Trophoblast cell (in vitro differentiated cells and primary cell): Measurements from ENCODE around the gene MFF.

Experiments used
- DNase-seq, 2 donors: peaks; one replicate each; pipeline ENCODE4 v3.0.0-alpha.2; 2016
- H2AFZ ChIP-seq: 2 replicates; pipeline ENCODE4 v1.6.1; 2013; ENCODE audit warnings: low read length, moderate library complexity, mild to moderate bottlenecking; ENCODE audit not compliant: insufficient read depth, poor library complexity
- H2AK5ac ChIP-seq: 2 replicates; pipeline ENCODE4 v1.6.1; 2013; ENCODE audit warnings: mild to moderate bottlenecking, low read length
- H2BK120ac ChIP-seq: 2 replicates; pipeline ENCODE4 v1.6.1; 2013; ENCODE audit warnings: low read length, mild to moderate bottlenecking, moderate library complexity; ENCODE audit not compliant: insufficient read depth, poor library complexity
- H2BK12ac ChIP-seq: 2 replicates; pipeline ENCODE4 v1.6.1; 2013; ENCODE audit warnings: mild to moderate bottlenecking, low read length, moderate library complexity
- H2BK5ac ChIP-seq: 2 replicates; pipeline ENCODE4 v1.6.1; 2013; ENCODE audit warnings: low read length, low read depth, moderate library complexity, mild to moderate bottlenecking; ENCODE audit not compliant: poor library complexity
- H3K14ac ChIP-seq: 2 replicates; pipeline ENCODE4 v1.6.1; 2013; ENCODE audit warnings: mild to moderate bottlenecking, low read length
- H3K18ac ChIP-seq: 2 replicates; pipeline ENCODE4 v1.6.1; 2013; ENCODE audit warnings: mild to moderate bottlenecking, low read length
- H3K23ac ChIP-seq: 2 replicates; pipeline ENCODE4 v1.6.1; 2013; ENCODE audit warnings: low read length
- H3K27ac ChIP-seq: 2 replicates; pipeline ENCODE4 v1.5.1; 2013; ENCODE audit warnings: low read depth, mild to moderate bottlenecking, inconsistent platforms, low read length, moderate library complexity
- H3K27me3 ChIP-seq: 2 replicates; pipeline ENCODE4 v1.6.1; 2013; ENCODE audit warnings: inconsistent platforms, mild to moderate bottlenecking, low read length, moderate library complexity; ENCODE audit not compliant: insufficient read depth
- H3K36me3 ChIP-seq, 2 experiments: 1 replicate in 1 of 2; 2 replicates in 1 of 2; pipeline ENCODE4 v1.6.1; 2013; ENCODE audit warnings: low read length in 2 of 2, mild to moderate bottlenecking in 2 of 2, moderate library complexity in 1 of 2; ENCODE audit not compliant: insufficient read depth in 2 of 2, control insufficient read depth in 1 of 2
- H3K4ac ChIP-seq: 2 replicates; pipeline ENCODE4 v1.6.1; 2013; ENCODE audit warnings: low read depth, mild to moderate bottlenecking, low read length, moderate library complexity
- H3K4me1 ChIP-seq, 2 experiments: 1 replicate in 1 of 2; 2 replicates in 1 of 2; pipeline ENCODE4 v1.6.1; 2013; ENCODE audit warnings: low read length in 2 of 2, mild to moderate bottlenecking in 2 of 2, moderate library complexity in 1 of 2; ENCODE audit not compliant: insufficient read depth in 2 of 2, control insufficient read depth in 1 of 2
- H3K4me2 ChIP-seq: 2 replicates; pipeline ENCODE4 v1.6.1; 2013; ENCODE audit warnings: inconsistent platforms, mild to moderate bottlenecking, low read length, moderate library complexity
- H3K4me3 ChIP-seq: 2 replicates; pipeline ENCODE4 v1.5.1; 2013; ENCODE audit warnings: mild to moderate bottlenecking, low read depth, low read length, inconsistent platforms
- H3K79me1 ChIP-seq: one replicate; pipeline ENCODE4 v1.6.1; 2013; ENCODE audit warnings: low read length
- H3K79me2 ChIP-seq: 2 replicates; pipeline ENCODE4 v1.6.1; 2013; ENCODE audit warnings: low read length, mild to moderate bottlenecking; ENCODE audit not compliant: control insufficient read depth, insufficient read depth, poor library complexity
- H3K9ac ChIP-seq: 2 replicates; pipeline ENCODE4 v1.6.1; 2013; ENCODE audit warnings: mild to moderate bottlenecking, low read length
- H3K9me3 ChIP-seq: 2 replicates; pipeline ENCODE4 v1.6.1; 2013; ENCODE audit warnings: low read depth, mild to moderate bottlenecking, control low read depth, inconsistent platforms, low read length; ENCODE audit not compliant: insufficient read depth
- H4K12ac ChIP-seq: 2 replicates; pipeline ENCODE4 v1.6.1; 2013; ENCODE audit warnings: low read depth, mild to moderate bottlenecking, low read length, moderate library complexity
- H4K8ac ChIP-seq: 2 replicates; pipeline ENCODE4 v1.6.1; 2013; ENCODE audit warnings: low read depth, mild to moderate bottlenecking, low read length, moderate library complexity
- H4K91ac ChIP-seq: one replicate; pipeline ENCODE4 v1.6.1; 2013; ENCODE audit warnings: low read depth, mild to moderate bottlenecking, low read length, moderate library complexity
- WGBS: extraction: QIAGEN DNeasy Blood & Tissue Kit; methylation state at CpG from one replicate; pipeline ENCODE4 v1.1.7; 2013; ENCODE audit warnings: missing lambda C conversion rate; ENCODE audit not compliant: insufficient read length, insufficient coverage; ENCODE audit errors: extremely low coverage; 5-methylcytosine and 5-hydroxymethylcytosine counted together

MFF gene

DNA sequence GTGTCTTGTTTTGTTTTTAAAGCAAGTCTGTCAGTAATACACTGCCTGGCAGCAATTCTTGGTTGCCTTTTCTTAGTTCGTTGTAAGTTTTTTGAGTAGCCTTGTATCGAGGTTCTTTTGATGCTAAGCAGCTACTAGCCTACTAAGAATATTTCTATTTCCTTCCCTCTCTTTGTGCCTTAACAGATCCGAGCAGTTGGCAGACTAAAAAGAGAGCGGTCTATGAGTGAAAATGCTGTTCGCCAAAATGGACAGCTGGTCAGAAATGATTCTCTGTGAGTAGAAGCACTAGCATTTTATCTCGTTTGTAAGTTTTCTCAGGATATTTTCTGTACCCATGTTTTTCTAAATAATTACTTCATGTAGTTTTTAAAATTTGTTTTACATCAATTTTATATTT, 15.1 kb downstream of the MFF start:
- no peak overlapping the region for H2AK5ac ChIP-seq

DNA sequence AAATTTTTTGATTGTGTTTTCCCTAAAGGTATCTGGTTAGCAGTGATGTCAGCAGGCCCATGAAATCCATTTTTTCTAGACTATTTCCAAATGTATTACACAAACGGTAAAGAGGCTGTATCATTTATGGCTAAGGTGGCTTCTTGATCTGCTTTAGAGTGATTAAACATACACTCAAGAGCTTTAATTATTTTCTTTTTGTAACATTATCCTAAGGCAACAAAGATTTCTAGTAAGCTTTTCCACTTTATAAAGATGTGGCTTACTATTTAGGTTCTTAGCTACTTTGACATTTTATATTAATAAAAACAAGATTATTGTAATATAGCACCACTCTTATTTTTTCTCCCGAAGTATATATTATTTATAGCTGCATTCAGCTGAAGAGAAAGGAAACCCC, 16.5 kb downstream of the MFF start:
- Histone ChIP-seq H3K14ac (no peak overlapping the region), H4K91ac (no peak overlapping the region), H4K8ac (no peak overlapping the region), H3K9me3 (no peaks in the 10 kb centered on the region), H2AFZ (no peak overlapping the region), H3K36me3 (peaks cover 2 to 3% of the 10 kb centered on the region in 2 experiments), H3K79me1 (no peaks in the 10 kb centered on the region), H3K27ac (no peak overlapping the region), H3K79me2 (no peaks in the 10 kb centered on the region), H3K4ac (no peak overlapping the region), H3K18ac (no peak overlapping the region), H2BK5ac (no peak overlapping the region), H3K4me2 (no peak overlapping the region), H4K12ac (no peak overlapping the region), H2AK5ac (no peak overlapping the region), H2BK120ac (no peak overlapping the region), H3K23ac (no peak overlapping the region), H2BK12ac (no peak overlapping the region), H3K9ac (no peak overlapping the region), H3K4me3 (no peak overlapping the region), H3K4me1 (no peaks in the 10 kb centered on the region), H3K27me3 (no peaks in the 10 kb centered on the region)
- WGBS: no CpG with 5 or more reads among the region's 2 CpGs
- DNase-seq: no peak

More for the DNA sequence above, 15.1 kb downstream of the MFF start:
- H3K9ac ChIP-seq: no peak overlapping the region
- H2AFZ ChIP-seq: no peak overlapping the region
- H3K4ac ChIP-seq: no peak overlapping the region
- H3K27ac ChIP-seq: no peak overlapping the region
- H4K12ac ChIP-seq: no peak overlapping the region
- no peak overlapping the region for H3K4me3 ChIP-seq
- H3K4me2 ChIP-seq: no peak overlapping the region
- no peak overlapping the region for H3K14ac ChIP-seq
- H3K23ac ChIP-seq: no peak overlapping the region
- H3K18ac ChIP-seq: no peak overlapping the region
- no peaks in the 10 kb centered on the region for H3K79me1 ChIP-seq
- no CpG with 5 or more reads among the region's 6 CpGs for WGBS
- H3K36me3 ChIP-seq: peaks cover 2 to 5% of the 10 kb centered on the region in 2 experiments
- no peaks in the 10 kb centered on the region for H3K79me2 ChIP-seq
- H4K8ac ChIP-seq: no peak overlapping the region
- no peak for DNase-seq
- no peak overlapping the region for H2BK5ac ChIP-seq
- no peak overlapping the region for H2BK120ac ChIP-seq
- no peaks in the 10 kb centered on the region for H3K4me1 ChIP-seq
- no peak overlapping the region for H4K91ac ChIP-seq
- H3K27me3 ChIP-seq: no peaks in the 10 kb centered on the region
- H2BK12ac ChIP-seq: no peak overlapping the region
- no peaks in the 10 kb centered on the region for H3K9me3 ChIP-seq

DNA sequence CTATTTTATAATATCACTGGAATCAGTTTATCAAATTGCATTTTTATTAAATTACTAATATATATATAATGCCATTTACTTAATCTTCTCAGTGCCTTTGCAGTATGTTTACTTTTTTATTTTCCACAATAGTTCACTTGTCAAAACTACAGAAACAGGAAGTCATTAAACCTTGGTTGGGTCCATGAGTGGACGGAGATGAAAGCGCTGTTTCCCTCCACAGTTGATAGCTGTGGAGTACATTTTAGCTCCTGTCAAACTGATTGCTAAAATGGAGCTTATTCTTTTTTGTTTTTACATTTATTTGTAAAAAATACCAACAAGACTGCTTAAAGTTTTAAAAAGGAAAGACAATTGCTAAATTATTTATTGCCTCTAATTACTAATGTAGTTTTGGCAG, 19.2 kb downstream of the MFF start:
- Histone ChIP-seq H3K9ac (no peak overlapping the region), H2BK5ac (no peak overlapping the region), H2AK5ac (no peak overlapping the region), H3K79me1 (no peaks in the 10 kb centered on the region), H3K4me2 (no peak overlapping the region), H3K18ac (no peak overlapping the region), H4K8ac (no peak overlapping the region), H3K4ac (no peak overlapping the region), H3K27me3 (no peaks in the 10 kb centered on the region), H3K79me2 (no peaks in the 10 kb centered on the region), H3K36me3 (peaks cover 2 to 4% of the 10 kb centered on the region in 2 experiments), H2BK120ac (no peak overlapping the region), H3K14ac (no peak overlapping the region), H3K27ac (no peak overlapping the region), H3K4me3 (no peak overlapping the region), H2AFZ (no peak overlapping the region), H3K23ac (no peak overlapping the region), H4K12ac (no peak overlapping the region), H3K4me1 (no peaks in the 10 kb centered on the region), H2BK12ac (no peak overlapping the region), H3K9me3 (no peaks in the 10 kb centered on the region), H4K91ac (no peak overlapping the region)
- DNase-seq: no peak
- no CpG with 5 or more reads among the region's 2 CpGs for WGBS

DNA sequence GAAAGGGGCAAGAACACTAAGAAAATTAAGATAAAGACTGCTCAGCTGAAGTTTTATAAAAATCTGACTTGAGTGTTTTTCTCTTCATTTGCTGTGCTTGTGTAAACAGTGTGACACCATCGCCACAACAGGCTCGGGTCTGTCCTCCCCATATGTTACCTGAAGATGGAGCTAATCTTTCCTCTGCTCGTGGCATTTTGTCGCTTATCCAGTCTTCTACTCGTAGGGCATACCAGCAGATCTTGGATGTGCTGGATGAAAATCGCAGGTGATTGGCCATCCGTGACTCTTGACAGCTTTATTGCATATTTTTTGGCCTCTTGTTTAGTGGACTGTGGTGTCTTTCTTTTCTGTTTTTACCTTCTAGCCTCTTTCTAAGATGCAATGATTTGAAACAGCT, 22.1 kb downstream of the MFF start:
- no peak overlapping the region for H3K4ac ChIP-seq
- no peak overlapping the region for H3K27ac ChIP-seq
- no peak overlapping the region for H2BK12ac ChIP-seq
- H3K4me2 ChIP-seq: no peak overlapping the region
- peaks cover 2% of the 10 kb centered on the region in 2 experiments for H3K36me3 ChIP-seq
- H3K4me1 ChIP-seq: no peaks in the 10 kb centered on the region
- H4K8ac ChIP-seq: no peak overlapping the region
- H4K91ac ChIP-seq: no peak overlapping the region
- H3K4me3 ChIP-seq: no peak overlapping the region
- H3K9ac ChIP-seq: no peak overlapping the region
- H2BK120ac ChIP-seq: no peak overlapping the region
- H3K14ac ChIP-seq: no peak overlapping the region
- no CpG with 5 or more reads among the region's 7 CpGs for WGBS
- H2AK5ac ChIP-seq: no peak overlapping the region
- DNase-seq: peak in 1 of 2 donors; percentile 51
- no peaks in the 10 kb centered on the region for H3K79me2 ChIP-seq
- no peak overlapping the region for H2AFZ ChIP-seq
- H2BK5ac ChIP-seq: no peak overlapping the region
- no peak overlapping the region for H3K18ac ChIP-seq
- H3K23ac ChIP-seq: no peak overlapping the region
- H3K27me3 ChIP-seq: no peaks in the 10 kb centered on the region
- H3K79me1 ChIP-seq: no peaks in the 10 kb centered on the region
- H4K12ac ChIP-seq: no peak overlapping the region
- no peaks in the 10 kb centered on the region for H3K9me3 ChIP-seq
